ENCODE results near the gene ADAMTS5.

The ADAMTS5 gene

DNA sequence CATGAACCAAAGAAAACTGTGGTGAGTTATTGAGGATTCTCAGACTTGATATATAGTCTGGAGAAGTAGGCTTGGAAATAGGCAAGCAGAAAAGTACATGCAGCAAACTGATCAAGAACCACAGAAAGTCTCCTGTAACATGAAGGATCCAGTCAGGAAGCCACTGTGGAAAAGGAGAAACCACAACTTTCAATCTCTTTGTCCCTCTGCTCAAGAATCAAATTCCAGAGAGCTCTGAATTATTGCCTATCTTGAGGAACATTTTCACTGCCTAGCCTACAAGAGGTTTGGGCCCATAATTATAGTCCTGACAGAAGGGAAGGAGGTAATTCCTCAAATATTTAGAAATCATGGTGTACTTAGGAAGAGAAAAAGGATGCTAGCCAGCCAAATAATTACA, 78.6 kb downstream of the ADAMTS5 start:
- no peak for DNase-seq (ENCODE audit: low read depth, low spot score)

DNA sequence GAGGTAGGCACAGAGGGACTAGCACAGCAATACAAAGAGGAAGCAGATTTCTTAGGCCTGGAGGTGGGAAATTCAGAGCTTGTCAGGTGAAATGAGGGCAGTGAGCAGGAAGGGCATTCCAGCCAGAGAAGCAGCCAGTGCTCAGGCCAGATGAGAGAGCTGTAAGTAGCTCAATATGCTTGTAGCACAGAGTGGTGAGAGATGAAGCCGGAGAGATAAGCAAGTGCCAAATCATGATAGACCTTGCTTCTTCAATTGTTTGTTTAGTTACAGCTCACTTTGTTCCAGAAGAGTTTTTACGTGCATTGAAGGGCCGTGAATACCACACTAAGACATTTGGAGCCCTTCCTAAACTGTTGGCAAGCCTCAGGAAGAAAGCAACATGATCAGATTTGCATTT, 79.6 kb downstream of the ADAMTS5 start:
- no peak for DNase-seq (ENCODE audit: low read depth, low spot score)

DNA sequence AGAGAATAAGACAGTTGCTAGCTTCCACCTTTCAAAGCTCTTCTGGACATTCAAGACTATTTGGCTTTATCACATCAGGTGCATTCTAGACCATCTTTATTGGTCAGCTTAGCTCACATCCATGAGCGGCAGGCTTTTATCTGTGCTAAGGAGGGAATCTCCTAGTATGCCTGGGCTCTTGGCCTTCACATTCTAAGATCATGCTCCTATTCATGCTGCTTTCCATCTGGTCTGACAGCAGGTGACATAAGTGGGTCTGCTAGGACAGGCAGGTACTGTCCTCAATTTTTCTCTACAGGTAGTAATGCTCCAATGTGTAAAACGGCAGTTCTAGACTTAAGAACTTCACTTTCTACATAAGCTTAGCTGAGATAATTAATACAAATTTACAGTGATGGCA, 82.5 kb downstream of the ADAMTS5 start:
- DNase-seq (ENCODE audit: low read depth, low spot score): no peak

DNA sequence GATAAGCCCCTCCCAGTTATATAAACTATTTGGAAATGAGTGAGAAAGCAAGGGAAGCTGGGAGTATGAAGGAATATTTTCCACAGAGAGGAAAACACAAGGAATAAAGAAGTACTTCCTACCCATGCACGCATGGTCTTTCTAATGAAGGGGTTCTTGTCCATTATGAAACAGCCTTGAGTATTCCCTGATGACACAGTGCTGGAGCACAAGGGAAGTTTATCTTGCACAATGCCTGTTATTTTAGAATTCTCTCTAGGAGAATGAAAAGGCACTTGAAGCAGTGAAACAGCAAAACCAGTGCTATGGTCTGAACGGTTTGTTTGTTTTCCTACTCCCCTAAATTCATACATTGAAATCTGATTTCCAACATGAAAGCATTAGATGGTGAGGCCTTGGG, 83.1 kb downstream of the ADAMTS5 start:
- DNase-seq (ENCODE audit: low read depth, low spot score): no peak

GRCh38 chr21:26881504-26882228, 85.2 kb downstream of the ADAMTS5 start:
- no peak for DNase-seq (ENCODE audit: low read depth, low spot score)

DNA sequence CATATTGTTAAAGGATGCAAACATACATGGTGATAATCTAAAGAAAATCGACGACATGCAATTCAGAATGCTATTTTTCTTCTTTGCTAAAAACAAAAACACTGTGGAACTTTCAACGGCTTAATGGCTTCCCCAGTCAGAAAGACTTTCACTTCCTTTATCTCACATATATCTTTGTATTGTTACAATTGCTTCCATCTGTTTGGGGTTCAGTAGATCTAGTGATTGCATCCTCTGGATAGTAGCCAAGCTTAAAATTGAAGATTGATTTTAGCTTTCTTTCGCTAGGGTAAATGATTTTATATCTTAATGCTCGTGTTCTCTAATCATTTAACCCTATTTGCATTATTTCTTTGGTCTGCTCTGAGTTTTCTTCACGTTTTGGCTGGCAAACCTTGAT, 89.9 kb downstream of the ADAMTS5 start:
- no peak for DNase-seq (ENCODE audit: low read depth, low spot score)

GRCh38 chr21:26874347-26874746, 92.5 kb downstream of the ADAMTS5 start:
- DNase-seq (ENCODE audit: low read depth, low spot score): no peak
